ENCODE measurements around the gene ARHGEF28. TPM values are rescaled to one million over a fixed set of nuclear protein-coding genes. Genes with fewer than 3 reads are reported as not detected.

ARHGEF28 gene
- total and polyA plus RNA-seq, 9 of the 15 experiments (the other 6 are each of a cell fraction or from before 2014, with no cell fraction given), result 0.27 TPM; not detected in 8

DNA sequence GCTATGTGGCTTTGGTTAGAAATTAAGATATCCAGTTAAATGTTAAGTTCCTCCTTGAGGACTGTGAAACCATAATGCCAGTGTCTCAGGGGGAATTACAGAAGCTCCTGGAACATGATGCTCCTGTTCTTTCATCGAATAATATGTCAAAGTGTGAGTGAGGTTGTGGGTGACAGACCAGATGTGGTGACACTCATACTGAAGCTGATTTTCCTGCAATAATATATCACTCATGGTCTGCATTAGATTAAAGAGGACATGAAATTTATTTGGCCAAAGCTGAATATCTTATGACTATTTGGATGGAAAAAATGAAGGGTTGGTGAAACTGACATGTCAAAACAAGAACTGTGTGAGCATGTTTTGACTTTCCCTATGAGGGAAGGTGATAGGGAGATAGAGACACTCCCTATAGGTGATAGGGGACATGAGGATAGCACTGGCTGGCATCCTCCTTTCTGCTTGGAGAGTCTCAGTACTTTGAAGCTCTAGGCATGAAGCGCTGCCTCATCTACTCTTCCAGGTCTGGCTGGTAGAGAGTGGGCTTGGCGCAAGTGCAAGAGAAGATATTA lies 173.5 kb downstream of the ARHGEF28 start (continued):
- TF ChIP-seq, protein P1, sequence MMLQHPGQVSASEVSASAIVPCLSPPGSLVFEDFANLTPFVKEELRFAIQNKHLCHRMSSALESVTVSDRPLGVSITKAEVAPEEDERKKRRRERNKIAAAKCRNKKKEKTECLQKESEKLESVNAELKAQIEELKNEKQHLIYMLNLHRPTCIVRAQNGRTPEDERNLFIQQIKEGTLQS (IDR thresholded peaks at IDR 0.05), result no peak
- TF ChIP-seq, protein P1 (CRISPR knock-in tag; conservative IDR thresholded peaks at IDR 0.05), result no peak
- TF ChIP-seq RHOXF2B (CRISPR knock-in tag; conservative IDR thresholded peaks at IDR 0.05), result no peak
- no peak for TF ChIP-seq ZC3H8 (IDR thresholded peaks at IDR 0.05)
- no peak for TF ChIP-seq ZNF175 (CRISPR knock-in tag; IDR thresholded peaks at IDR 0.05; ENCODE audit: low read depth)
- no peak for TF ChIP-seq ZNF232 (CRISPR knock-in tag; IDR thresholded peaks at IDR 0.05)

DNA sequence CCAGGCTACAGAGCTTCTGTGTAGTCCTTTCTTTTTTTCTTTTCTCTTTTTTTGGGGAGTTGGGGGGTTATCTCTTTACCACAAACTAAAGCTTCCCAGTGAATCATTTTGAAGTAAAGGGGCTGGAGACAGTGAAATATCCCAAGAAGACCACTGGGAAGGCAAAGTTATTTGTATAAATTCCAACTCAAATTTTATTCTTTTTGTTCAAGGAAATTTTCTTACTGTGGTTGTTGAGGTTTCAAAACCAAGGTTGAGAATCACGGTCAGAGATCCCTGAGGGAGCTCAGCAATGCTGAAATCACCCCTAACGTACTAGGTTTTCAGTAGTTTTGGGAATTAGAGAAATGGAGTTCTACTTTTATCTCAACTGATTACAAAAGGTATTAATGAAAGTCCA lies 175.7 kb downstream of the ARHGEF28 start:
- DNase-seq (ENCODE audit: extremely low read depth in 1 of 4, low spot score in 3 of 4) (no peak), FAIRE-seq (no peak), ATAC-seq (no peak)
- H3K27ac ChIP-seq (ENCODE audit: extremely low read depth, low read depth, low read length), result no peak overlapping the region
- H3K36me3 ChIP-seq (ENCODE audit: control insufficient read depth, insufficient read depth, low read length), result no peaks in the 10 kb centered on the region
- H3K27me3 ChIP-seq (ENCODE audit: control insufficient read depth in 2 of 2, insufficient read depth in 2 of 2, low read length in 2 of 2), result peaks cover 8 to 10% of the 10 kb centered on the region in 2 experiments; a peak in 3 of 5 replicates
- POLR2A ChIA-PET, result no interaction called here
- no peak overlapping the region for H3K4me2 ChIP-seq (ENCODE audit: insufficient read depth, low read length)
- no peaks in the 10 kb centered on the region; a peak in 1 of 5 replicates for H3K4me1 ChIP-seq (replicated peaks in 1 of 2; ENCODE audit: control insufficient read depth in 2 of 2, insufficient read depth in 2 of 2, low read length in 2 of 2)
- H3K9ac ChIP-seq (ENCODE audit: insufficient read depth in 1 of 2, low read depth in 2 of 2, low read length in 2 of 2), result no peak overlapping the region
- H3K9me3 ChIP-seq (replicated peaks; ENCODE audit: control insufficient read depth, insufficient read depth, low read depth, low read length), result no peaks in the 10 kb centered on the region
- no peak overlapping the region for H3K4me3 ChIP-seq
- 0% methylated on average over 2 of the region's 2 CpGs for WGBS (ENCODE audit: insufficient coverage, low coverage, missing lambda C conversion rate)
- in situ Hi-C loops (cut with MboI), result no loop called here
- BruUV-seq (replicated peaks), result no TSS peak
- no peaks in the 10 kb centered on the region for H3K79me2 ChIP-seq (ENCODE audit: control insufficient read depth, insufficient read depth, low read length)
- no peaks in the 10 kb centered on the region for H4K20me1 ChIP-seq (replicated peaks; ENCODE audit: control insufficient read depth, insufficient read depth, low read length)
- no peak overlapping the region for H2AFZ ChIP-seq (ENCODE audit: low read depth, low read length)
- intact Hi-C loops (cut with micrococcal nuclease), result no loop called here
- no peaks in the 10 kb centered on the region for H3K9me1 ChIP-seq (ENCODE audit: control insufficient read depth, insufficient read depth, low read length)
- CTCF ChIA-PET (ENCODE audit: low intra/inter-chr PET ratio), result no interaction called here
- TF ChIP-seq, protein P2, sequence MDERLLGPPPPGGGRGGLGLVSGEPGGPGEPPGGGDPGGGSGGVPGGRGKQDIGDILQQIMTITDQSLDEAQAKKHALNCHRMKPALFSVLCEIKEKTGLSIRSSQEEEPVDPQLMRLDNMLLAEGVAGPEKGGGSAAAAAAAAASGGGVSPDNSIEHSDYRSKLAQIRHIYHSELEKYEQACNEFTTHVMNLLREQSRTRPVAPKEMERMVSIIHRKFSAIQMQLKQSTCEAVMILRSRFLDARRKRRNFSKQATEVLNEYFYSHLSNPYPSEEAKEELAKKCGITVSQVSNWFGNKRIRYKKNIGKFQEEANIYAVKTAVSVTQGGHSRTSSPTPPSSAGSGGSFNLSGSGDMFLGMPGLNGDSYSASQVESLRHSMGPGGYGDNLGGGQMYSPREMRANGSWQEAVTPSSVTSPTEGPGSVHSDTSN (CRISPR knock-in tag; IDR thresholded peaks at IDR 0.05; ENCODE audit: low read depth), result no peak
- TF ChIP-seq, protein P2 (tag; conservative IDR thresholded peaks at IDR 0.05; ENCODE audit: low read depth), result no peak
- TF ChIP-seq ELF4 (CRISPR knock-in tag; IDR thresholded peaks at IDR 0.05) (no peak), MCM2 (IDR thresholded peaks at IDR 0.05; ENCODE audit: low read depth) (no peak), SUPT5H (IDR thresholded peaks at IDR 0.05) (no peak), GTF2E2 (tag; IDR thresholded peaks at IDR 0.05) (no peak), ZBTB17 (CRISPR knock-in tag; IDR thresholded peaks at IDR 0.05) (no peak), EGR1 (conservative IDR thresholded peaks at IDR 0.05) (no peak), SMARCE1 (IDR thresholded peaks at IDR 0.05) (no peak), CTBP1 (IDR thresholded peaks at IDR 0.05; ENCODE audit: borderline replicate concordance) (no peak), PCBP2 (IDR thresholded peaks at IDR 0.05; ENCODE audit: low read depth, low read length, poor library complexity, severe bottlenecking) (no peak), POLR2B (IDR thresholded peaks at IDR 0.05; ENCODE audit: low read depth, partially characterized antibody) (no peak)
- TF ChIP-seq, protein P3, sequence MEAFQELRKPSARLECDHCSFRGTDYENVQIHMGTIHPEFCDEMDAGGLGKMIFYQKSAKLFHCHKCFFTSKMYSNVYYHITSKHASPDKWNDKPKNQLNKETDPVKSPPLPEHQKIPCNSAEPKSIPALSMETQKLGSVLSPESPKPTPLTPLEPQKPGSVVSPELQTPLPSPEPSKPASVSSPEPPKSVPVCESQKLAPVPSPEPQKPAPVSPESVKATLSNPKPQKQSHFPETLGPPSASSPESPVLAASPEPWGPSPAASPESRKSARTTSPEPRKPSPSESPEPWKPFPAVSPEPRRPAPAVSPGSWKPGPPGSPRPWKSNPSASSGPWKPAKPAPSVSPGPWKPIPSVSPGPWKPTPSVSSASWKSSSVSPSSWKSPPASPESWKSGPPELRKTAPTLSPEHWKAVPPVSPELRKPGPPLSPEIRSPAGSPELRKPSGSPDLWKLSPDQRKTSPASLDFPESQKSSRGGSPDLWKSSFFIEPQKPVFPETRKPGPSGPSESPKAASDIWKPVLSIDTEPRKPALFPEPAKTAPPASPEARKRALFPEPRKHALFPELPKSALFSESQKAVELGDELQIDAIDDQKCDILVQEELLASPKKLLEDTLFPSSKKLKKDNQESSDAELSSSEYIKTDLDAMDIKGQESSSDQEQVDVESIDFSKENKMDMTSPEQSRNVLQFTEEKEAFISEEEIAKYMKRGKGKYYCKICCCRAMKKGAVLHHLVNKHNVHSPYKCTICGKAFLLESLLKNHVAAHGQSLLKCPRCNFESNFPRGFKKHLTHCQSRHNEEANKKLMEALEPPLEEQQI (IDR thresholded peaks at IDR 0.05), result no peak
